Neural cell (in vitro differentiated cells): ENCODE measurements around the gene EDDM13.

ENCODE experiments used
- EP300 ChIP-seq: fragments of 450-650 bp; conservative IDR thresholded peaks from 2 replicates; pipeline ENCODE4 v1.6.1; 2014; ENCODE audit warnings: antibody characterized with exemption, mild to moderate bottlenecking, moderate library complexity; ENCODE audit not compliant: poor library complexity, severe bottlenecking
- EZH2 ChIP-seq: fragments of 200-600, 300-800 bp; shearing (Covaris generic), sonication (generic); IDR thresholded peaks from 2 replicates; pipeline ENCODE4 v1.6.1; 2014; ENCODE audit warnings: antibody characterized with exemption, low read length, borderline replicate concordance, mild to moderate bottlenecking; ENCODE audit not compliant: insufficient read depth, poor library complexity, severe bottlenecking
- MXI1 ChIP-seq: fragments of 450-650 bp; conservative IDR thresholded peaks from 2 replicates; pipeline ENCODE4 v1.6.1; 2014; ENCODE audit warnings: antibody characterized with exemption, mild to moderate bottlenecking; ENCODE audit not compliant: poor library complexity, severe bottlenecking
- POLR2AphosphoS5 ChIP-seq: IDR thresholded peaks from 2 replicates; pipeline ENCODE4 v1.6.1; 2012
- SMC3 ChIP-seq: fragments of 450-650 bp; conservative IDR thresholded peaks from 2 replicates; pipeline ENCODE4 v1.6.1; 2014; ENCODE audit warnings: antibody characterized with exemption, mild to moderate bottlenecking, moderate library complexity; ENCODE audit not compliant: poor library complexity
- TAF1 ChIP-seq: IDR thresholded peaks from 2 replicates; pipeline ENCODE4 v1.6.1; 2012; ENCODE audit warnings: low read depth
- TF ChIP-seq, protein P1 (sequence below): fragments of 450-650 bp; IDR thresholded peaks from 2 replicates; pipeline ENCODE4 v1.5.1; 2014; ENCODE audit warnings: antibody characterized with exemption, mild to moderate bottlenecking, moderate library complexity; ENCODE audit not compliant: poor library complexity, severe bottlenecking
- TF ChIP-seq, protein P2 (sequence below): IDR thresholded peaks from 2 replicates; pipeline ENCODE4 v1.6.1; 2012; ENCODE audit warnings: borderline replicate concordance

DNA sequence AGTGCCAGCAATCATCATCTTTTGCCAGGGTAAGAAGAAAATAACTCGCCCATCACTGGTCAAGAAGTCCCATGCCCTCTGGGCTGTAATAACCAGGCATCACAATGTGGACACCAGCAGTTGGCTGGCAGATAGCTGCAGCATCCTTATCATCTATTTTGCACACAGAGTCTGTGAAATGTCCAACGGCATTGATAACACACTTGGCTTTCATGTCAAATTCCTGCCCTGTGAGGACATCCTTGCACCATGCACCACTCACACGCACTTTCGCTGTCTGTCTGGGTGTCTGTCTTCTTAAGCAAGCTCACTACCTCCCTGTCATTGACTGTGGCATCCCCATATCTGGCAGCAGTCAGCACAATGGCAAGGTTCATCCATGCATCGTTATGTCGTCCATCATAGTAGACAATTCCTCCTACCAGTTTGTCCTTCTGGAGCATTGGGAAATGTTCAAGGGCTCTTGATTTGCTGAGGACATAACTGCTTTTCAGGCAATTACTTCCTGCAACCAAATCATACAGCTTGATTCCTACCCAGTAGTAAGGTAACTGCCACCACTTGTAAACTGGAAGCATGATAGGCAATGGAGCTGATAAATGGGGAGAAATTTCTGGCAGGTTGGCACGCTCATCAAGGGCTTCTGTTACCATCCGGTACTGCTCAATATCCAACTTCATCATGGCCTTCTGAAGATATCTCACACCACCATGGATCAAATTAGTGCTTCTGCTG, 48.9 kb downstream of the EDDM13 start:
- TF ChIP-seq, protein P1, sequence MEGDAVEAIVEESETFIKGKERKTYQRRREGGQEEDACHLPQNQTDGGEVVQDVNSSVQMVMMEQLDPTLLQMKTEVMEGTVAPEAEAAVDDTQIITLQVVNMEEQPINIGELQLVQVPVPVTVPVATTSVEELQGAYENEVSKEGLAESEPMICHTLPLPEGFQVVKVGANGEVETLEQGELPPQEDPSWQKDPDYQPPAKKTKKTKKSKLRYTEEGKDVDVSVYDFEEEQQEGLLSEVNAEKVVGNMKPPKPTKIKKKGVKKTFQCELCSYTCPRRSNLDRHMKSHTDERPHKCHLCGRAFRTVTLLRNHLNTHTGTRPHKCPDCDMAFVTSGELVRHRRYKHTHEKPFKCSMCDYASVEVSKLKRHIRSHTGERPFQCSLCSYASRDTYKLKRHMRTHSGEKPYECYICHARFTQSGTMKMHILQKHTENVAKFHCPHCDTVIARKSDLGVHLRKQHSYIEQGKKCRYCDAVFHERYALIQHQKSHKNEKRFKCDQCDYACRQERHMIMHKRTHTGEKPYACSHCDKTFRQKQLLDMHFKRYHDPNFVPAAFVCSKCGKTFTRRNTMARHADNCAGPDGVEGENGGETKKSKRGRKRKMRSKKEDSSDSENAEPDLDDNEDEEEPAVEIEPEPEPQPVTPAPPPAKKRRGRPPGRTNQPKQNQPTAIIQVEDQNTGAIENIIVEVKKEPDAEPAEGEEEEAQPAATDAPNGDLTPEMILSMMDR, result no peak
- TF ChIP-seq SMC3, result no peak
- no peak for TF ChIP-seq POLR2AphosphoS5
- TF ChIP-seq EP300, result no peak
- TF ChIP-seq, protein P2, sequence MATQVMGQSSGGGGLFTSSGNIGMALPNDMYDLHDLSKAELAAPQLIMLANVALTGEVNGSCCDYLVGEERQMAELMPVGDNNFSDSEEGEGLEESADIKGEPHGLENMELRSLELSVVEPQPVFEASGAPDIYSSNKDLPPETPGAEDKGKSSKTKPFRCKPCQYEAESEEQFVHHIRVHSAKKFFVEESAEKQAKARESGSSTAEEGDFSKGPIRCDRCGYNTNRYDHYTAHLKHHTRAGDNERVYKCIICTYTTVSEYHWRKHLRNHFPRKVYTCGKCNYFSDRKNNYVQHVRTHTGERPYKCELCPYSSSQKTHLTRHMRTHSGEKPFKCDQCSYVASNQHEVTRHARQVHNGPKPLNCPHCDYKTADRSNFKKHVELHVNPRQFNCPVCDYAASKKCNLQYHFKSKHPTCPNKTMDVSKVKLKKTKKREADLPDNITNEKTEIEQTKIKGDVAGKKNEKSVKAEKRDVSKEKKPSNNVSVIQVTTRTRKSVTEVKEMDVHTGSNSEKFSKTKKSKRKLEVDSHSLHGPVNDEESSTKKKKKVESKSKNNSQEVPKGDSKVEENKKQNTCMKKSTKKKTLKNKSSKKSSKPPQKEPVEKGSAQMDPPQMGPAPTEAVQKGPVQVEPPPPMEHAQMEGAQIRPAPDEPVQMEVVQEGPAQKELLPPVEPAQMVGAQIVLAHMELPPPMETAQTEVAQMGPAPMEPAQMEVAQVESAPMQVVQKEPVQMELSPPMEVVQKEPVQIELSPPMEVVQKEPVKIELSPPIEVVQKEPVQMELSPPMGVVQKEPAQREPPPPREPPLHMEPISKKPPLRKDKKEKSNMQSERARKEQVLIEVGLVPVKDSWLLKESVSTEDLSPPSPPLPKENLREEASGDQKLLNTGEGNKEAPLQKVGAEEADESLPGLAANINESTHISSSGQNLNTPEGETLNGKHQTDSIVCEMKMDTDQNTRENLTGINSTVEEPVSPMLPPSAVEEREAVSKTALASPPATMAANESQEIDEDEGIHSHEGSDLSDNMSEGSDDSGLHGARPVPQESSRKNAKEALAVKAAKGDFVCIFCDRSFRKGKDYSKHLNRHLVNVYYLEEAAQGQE, result no peak
- no peak for TF ChIP-seq EZH2
- TF ChIP-seq TAF1, result no peak
- TF ChIP-seq MXI1, result no peak
